Astrocyte (in vitro differentiated cells and primary cell): ENCODE measurements around the gene PNLIP. TPM values are rescaled to one million over a fixed set of nuclear protein-coding genes. Genes with fewer than 3 reads are reported as not detected.

Experiments
- DNase-seq: peaks from one replicate; pipeline ENCODE4 v3.0.0-alpha.2; 2010; ENCODE audit warnings: low read depth
- FAIRE-seq: peaks from 2 replicates; lab custom pipeline; 2011; peaks lifted over from hg19 to GRCh38; lab: Jason Lieb, UNC
- H2AFZ ChIP-seq: 2 replicates; pipeline ENCODE4 v1.6.0; 2012; ENCODE audit warnings: low read depth, low read length, inconsistent platforms
- H3K27ac ChIP-seq: 2 replicates; pipeline ENCODE4 v1.5.1; 2011; ENCODE audit warnings: low read depth, low read length, inconsistent platforms
- H3K27me3 ChIP-seq: 2 replicates; pipeline ENCODE4 v1.6.0; 2011; ENCODE audit warnings: low read length, inconsistent platforms; ENCODE audit not compliant: insufficient read depth
- H3K36me3 ChIP-seq: 2 replicates; pipeline ENCODE4 v1.5.1; 2011; ENCODE audit warnings: low read length, inconsistent platforms; ENCODE audit not compliant: insufficient read depth
- H3K4me1 ChIP-seq: 2 replicates; pipeline ENCODE4 v1.5.1; 2011; ENCODE audit warnings: low read length, inconsistent platforms; ENCODE audit not compliant: insufficient read depth
- H3K4me2 ChIP-seq: 2 replicates; pipeline ENCODE4 v1.6.0; 2012; ENCODE audit warnings: low read length, inconsistent platforms
- H3K4me3 ChIP-seq: 2 replicates; pipeline ENCODE4 v1.5.1; 2011; ENCODE audit warnings: low read depth, mild to moderate bottlenecking, low read length, inconsistent platforms; ENCODE audit not compliant: insufficient read depth
- H3K79me2 ChIP-seq: 2 replicates; pipeline ENCODE4 v1.6.0; 2012; ENCODE audit warnings: mild to moderate bottlenecking, low read length, inconsistent platforms; ENCODE audit not compliant: insufficient read depth
- H3K9ac ChIP-seq: 2 replicates; pipeline ENCODE4 v1.6.0; 2012; ENCODE audit warnings: mild to moderate bottlenecking, low read length, inconsistent platforms
- H3K9me3 ChIP-seq: 2 replicates; pipeline ENCODE4 v1.5.1; 2012; ENCODE audit warnings: low read depth, mild to moderate bottlenecking, low read length, inconsistent platforms; ENCODE audit not compliant: insufficient read depth
- H4K20me1 ChIP-seq: 2 replicates; pipeline ENCODE4 v1.6.0; 2012; ENCODE audit warnings: low read length, inconsistent platforms; ENCODE audit not compliant: insufficient read depth
- H3K27ac Mint-ChIP-seq: one replicate; pipeline ENCODE4 v1.8.0; 2021; ENCODE audit warnings: mild to moderate bottlenecking, mixed read lengths; ENCODE audit not compliant: unreplicated experiment
- H3K27me3 Mint-ChIP-seq: one replicate; pipeline ENCODE4 v1.8.0; 2021; ENCODE audit warnings: low read depth, mixed read lengths; ENCODE audit not compliant: unreplicated experiment
- H3K36me3 Mint-ChIP-seq: one replicate; pipeline ENCODE4 v1.8.0; 2021; ENCODE audit warnings: low read depth, mixed read lengths; ENCODE audit not compliant: unreplicated experiment
- H3K4me1 Mint-ChIP-seq: one replicate; pipeline ENCODE4 v1.8.0; 2021; ENCODE audit warnings: low read depth, mixed read lengths; ENCODE audit not compliant: unreplicated experiment
- H3K4me3 Mint-ChIP-seq: one replicate; pipeline ENCODE4 v1.8.0; 2021; ENCODE audit warnings: mild to moderate bottlenecking, moderate library complexity, mixed read lengths; ENCODE audit not compliant: unreplicated experiment
- H3K9me3 Mint-ChIP-seq: one replicate; pipeline ENCODE4 v1.8.0; 2021; ENCODE audit warnings: mild to moderate bottlenecking, mixed read lengths; ENCODE audit not compliant: unreplicated experiment
- EZH2 ChIP-seq: IDR thresholded peaks from 2 replicates; pipeline ENCODE4 v1.6.1; 2012; ENCODE audit warnings: mild to moderate bottlenecking, low read length, inconsistent platforms; ENCODE audit not compliant: insufficient read depth
- total RNA-seq: library from RNA; stranded (reverse); gene quantifications from 2 replicates; pipeline ENCODE4 v1.2.1, GENCODE V29; 2021
- TF ChIP-seq, protein P1 (sequence below): IDR thresholded peaks from 2 replicates; pipeline ENCODE4 v1.5.1; 2011; ENCODE audit warnings: low read depth, mild to moderate bottlenecking, inconsistent platforms, low read length, moderate library complexity; ENCODE audit not compliant: insufficient read depth

The PNLIP gene
- total RNA-seq, 1 donor from 2014 or later, result not detected

GRCh38 chr10:116555880-116556279 lies 10.1 kb downstream of the PNLIP start:
- H3K27ac ChIP-seq, result no peak overlapping the region
- no peaks in the 10 kb centered on the region for H4K20me1 ChIP-seq
- no peaks in the 10 kb centered on the region for H3K36me3 ChIP-seq
- Mint-ChIP-seq H3K9me3 (no peaks in the 10 kb centered on the region), H3K4me3 (no peak overlapping the region), H3K4me1 (peaks cover 8% of the 10 kb centered on the region), H3K36me3 (no peaks in the 10 kb centered on the region), H3K27me3 (no peaks in the 10 kb centered on the region), H3K27ac (no peak overlapping the region)
- no peak overlapping the region for H3K4me3 ChIP-seq
- no peak overlapping the region for H2AFZ ChIP-seq
- no peaks in the 10 kb centered on the region for H3K4me1 ChIP-seq
- H3K4me2 ChIP-seq, result no peak overlapping the region
- H3K9me3 ChIP-seq, result no peaks in the 10 kb centered on the region
- TF ChIP-seq EZH2, result no peak
- TF ChIP-seq, protein P1, sequence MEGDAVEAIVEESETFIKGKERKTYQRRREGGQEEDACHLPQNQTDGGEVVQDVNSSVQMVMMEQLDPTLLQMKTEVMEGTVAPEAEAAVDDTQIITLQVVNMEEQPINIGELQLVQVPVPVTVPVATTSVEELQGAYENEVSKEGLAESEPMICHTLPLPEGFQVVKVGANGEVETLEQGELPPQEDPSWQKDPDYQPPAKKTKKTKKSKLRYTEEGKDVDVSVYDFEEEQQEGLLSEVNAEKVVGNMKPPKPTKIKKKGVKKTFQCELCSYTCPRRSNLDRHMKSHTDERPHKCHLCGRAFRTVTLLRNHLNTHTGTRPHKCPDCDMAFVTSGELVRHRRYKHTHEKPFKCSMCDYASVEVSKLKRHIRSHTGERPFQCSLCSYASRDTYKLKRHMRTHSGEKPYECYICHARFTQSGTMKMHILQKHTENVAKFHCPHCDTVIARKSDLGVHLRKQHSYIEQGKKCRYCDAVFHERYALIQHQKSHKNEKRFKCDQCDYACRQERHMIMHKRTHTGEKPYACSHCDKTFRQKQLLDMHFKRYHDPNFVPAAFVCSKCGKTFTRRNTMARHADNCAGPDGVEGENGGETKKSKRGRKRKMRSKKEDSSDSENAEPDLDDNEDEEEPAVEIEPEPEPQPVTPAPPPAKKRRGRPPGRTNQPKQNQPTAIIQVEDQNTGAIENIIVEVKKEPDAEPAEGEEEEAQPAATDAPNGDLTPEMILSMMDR, result no peak
- H3K27me3 ChIP-seq, result no peaks in the 10 kb centered on the region
- DNase-seq, result no peak
- H3K79me2 ChIP-seq, result no peaks in the 10 kb centered on the region
- H3K9ac ChIP-seq, result no peak overlapping the region
- FAIRE-seq, result no peak

DNA sequence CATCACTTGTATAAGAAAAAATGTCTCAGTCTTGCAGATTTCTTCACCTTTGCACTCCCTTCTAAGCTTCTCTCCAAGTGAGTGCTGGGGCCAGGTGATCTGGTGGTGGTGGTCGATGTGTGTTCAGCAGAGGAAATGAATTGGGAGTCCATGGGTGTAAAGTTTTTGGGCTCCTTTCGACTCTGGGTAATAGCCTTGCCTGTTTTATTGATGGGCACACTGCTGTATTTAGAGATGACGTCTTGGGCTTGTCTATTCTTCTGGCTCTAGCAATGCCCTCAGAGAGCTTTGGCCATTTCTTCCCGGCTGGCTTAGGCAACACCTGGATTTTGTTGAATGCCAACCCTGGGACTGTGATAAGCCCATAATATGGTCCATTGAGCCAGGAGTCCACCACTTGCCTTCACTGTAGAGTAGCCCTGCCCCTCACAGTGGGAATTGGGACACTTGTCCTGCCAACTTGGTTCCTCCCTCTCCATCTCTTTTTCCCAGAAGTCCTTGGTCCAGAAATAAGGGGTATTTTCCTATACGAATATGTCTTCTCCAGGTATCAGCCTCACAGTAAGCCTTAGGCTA lies 11.7 kb downstream of the PNLIP start:
- Histone ChIP-seq H3K4me2 (no peak overlapping the region), H3K79me2 (no peaks in the 10 kb centered on the region), H3K27ac (no peak overlapping the region)

GRCh38 chr10:116565534-116565933 lies 19.8 kb downstream of the PNLIP start:
- Mint-ChIP-seq H3K9me3 (no peaks in the 10 kb centered on the region), H3K4me1 (no peaks in the 10 kb centered on the region), H3K4me3 (no peak overlapping the region), H3K27ac (no peak overlapping the region), H3K27me3 (peaks cover 10% of the 10 kb centered on the region), H3K36me3 (no peaks in the 10 kb centered on the region)
- Histone ChIP-seq H3K27me3 (no peaks in the 10 kb centered on the region), H3K9ac (no peak overlapping the region), H3K4me1 (no peaks in the 10 kb centered on the region), H3K79me2 (no peaks in the 10 kb centered on the region), H3K36me3 (no peaks in the 10 kb centered on the region), H4K20me1 (no peaks in the 10 kb centered on the region), H3K4me2 (no peak overlapping the region), H3K4me3 (no peak overlapping the region), H3K9me3 (no peaks in the 10 kb centered on the region), H2AFZ (no peak overlapping the region), H3K27ac (no peak overlapping the region)
- no peak for DNase-seq
- TF ChIP-seq, protein P1, result no peak
- FAIRE-seq, result no peak

More for the DNA sequence above, 11.7 kb downstream of the PNLIP start:
- Mint-ChIP-seq H3K36me3 (no peaks in the 10 kb centered on the region), H3K4me1 (peaks cover 8% of the 10 kb centered on the region), H3K4me3 (no peak overlapping the region), H3K27ac (no peak overlapping the region), H3K27me3 (no peaks in the 10 kb centered on the region), H3K9me3 (no peaks in the 10 kb centered on the region)
- no peaks in the 10 kb centered on the region for H3K36me3 ChIP-seq
- no peaks in the 10 kb centered on the region for H3K27me3 ChIP-seq
- H3K4me3 ChIP-seq, result no peak overlapping the region
- no peak overlapping the region for H2AFZ ChIP-seq
- H3K9me3 ChIP-seq, result no peaks in the 10 kb centered on the region
- H3K4me1 ChIP-seq, result no peaks in the 10 kb centered on the region
- no peak overlapping the region for H3K9ac ChIP-seq
- no peaks in the 10 kb centered on the region for H4K20me1 ChIP-seq
- DNase-seq (no peak), FAIRE-seq (no peak)
- TF ChIP-seq EZH2, result no peak
- TF ChIP-seq, protein P1, result no peak
